Liver (tissue), 9 donors: ENCODE results near the gene PRIMA1. TPM values are rescaled to one million over a fixed set of nuclear protein-coding genes. Genes with fewer than 3 reads are reported as not detected.

Experiments used
- DNase-seq: peaks from one replicate; pipeline ENCODE4 v3.0.0-alpha.2; 2017; ENCODE audit warnings: low spot score
- H3K27ac ChIP-seq, 2 donors: one replicate each; pipeline ENCODE4 v1.7.0; 2013; ENCODE audit warnings: inconsistent platforms in 2 of 2, low read length in 2 of 2, control low read depth in 1 of 2, low read depth in 1 of 2, mild to moderate bottlenecking in 1 of 2
- H3K27me3 ChIP-seq, 4 donors: one replicate each; pipeline versions ENCODE4 v1.6.1 to v1.7.0; 2013; ENCODE audit warnings: low read length in 3 of 4, inconsistent platforms in 1 of 4, mild to moderate bottlenecking in 1 of 4, moderate library complexity in 1 of 4; ENCODE audit not compliant: control insufficient read depth in 4 of 4, insufficient read depth in 4 of 4
- H3K36me3 ChIP-seq, 4 donors: one replicate each; pipeline versions ENCODE4 v1.6.1 to v1.7.0; 2013; ENCODE audit warnings: low read length in 3 of 4, mild to moderate bottlenecking in 3 of 4, low read depth in 1 of 4, moderate library complexity in 1 of 4; ENCODE audit not compliant: control insufficient read depth in 4 of 4, insufficient read depth in 3 of 4
- H3K4me1 ChIP-seq, 4 donors: one replicate each; pipeline versions ENCODE4 v1.6.1 to v1.7.0; 2013; ENCODE audit warnings: low read length in 3 of 4, mild to moderate bottlenecking in 3 of 4, moderate library complexity in 1 of 4; ENCODE audit not compliant: control insufficient read depth in 4 of 4, insufficient read depth in 4 of 4
- H3K4me3 ChIP-seq, 3 donors: one replicate each; pipeline versions ENCODE4 v1.6.1 to v1.7.0; 2013; ENCODE audit warnings: low read length in 3 of 3, control low read depth in 1 of 3, low read depth in 1 of 3, mild to moderate bottlenecking in 1 of 3
- H3K9ac ChIP-seq, 2 donors: one replicate each; pipeline ENCODE4 v1.7.0; 2013; ENCODE audit warnings: low read length in 2 of 2, mild to moderate bottlenecking in 2 of 2, moderate library complexity in 2 of 2, control low read depth in 1 of 2, low read depth in 1 of 2
- H3K9me3 ChIP-seq, 4 donors: one replicate each; pipeline versions ENCODE4 v1.6.1 to v1.7.0; 2013; ENCODE audit warnings: low read length in 3 of 4; ENCODE audit not compliant: control insufficient read depth in 4 of 4
- EGR1 ChIP-seq, 2 donors: IDR thresholded peaks; 2 replicates each; pipeline ENCODE4 v1.6.1; 2016 to 2018; ENCODE audit warnings: antibody characterized with exemption in 2 of 2, low read depth in 2 of 2
- FOXA1 ChIP-seq: IDR thresholded peaks from 2 replicates; pipeline ENCODE4 v1.6.1; 2016; ENCODE audit warnings: antibody characterized with exemption
- FOXA2 ChIP-seq: IDR thresholded peaks from 2 replicates; pipeline ENCODE4 v1.6.1; 2016; ENCODE audit warnings: antibody characterized with exemption
- GABPA ChIP-seq, 2 donors: IDR thresholded peaks in 1 of 2; conservative IDR thresholded peaks in 1 of 2; 2 replicates each; pipeline ENCODE4 v1.6.1; 2016; ENCODE audit warnings: antibody characterized with exemption in 2 of 2, mild to moderate bottlenecking in 1 of 2, moderate library complexity in 1 of 2
- HNF4A ChIP-seq, 2 donors: conservative IDR thresholded peaks; 2 replicates each; pipeline ENCODE4 v1.6.1; 2016; ENCODE audit warnings: antibody characterized with exemption in 2 of 2, mild to moderate bottlenecking in 2 of 2
- HNF4G ChIP-seq: IDR thresholded peaks from 2 replicates; pipeline ENCODE4 v1.6.1; 2016; ENCODE audit warnings: antibody characterized with exemption
- JUND ChIP-seq, 2 donors: IDR thresholded peaks; 2 replicates each; pipeline ENCODE4 v1.6.1; 2016; ENCODE audit warnings: antibody characterized with exemption in 2 of 2
- NR2F2 ChIP-seq: IDR thresholded peaks from 2 replicates; pipeline ENCODE4 v1.6.1; 2016; ENCODE audit warnings: antibody characterized with exemption
- RAD21 ChIP-seq, 2 donors: IDR thresholded peaks; 2 replicates each; pipeline ENCODE4 v1.6.1; 2016; ENCODE audit warnings: antibody characterized with exemption in 2 of 2, mild to moderate bottlenecking in 2 of 2
- RXRA ChIP-seq, 2 donors: IDR thresholded peaks; 2 replicates each; pipeline ENCODE4 v1.6.1; 2017 to 2018; ENCODE audit warnings: antibody characterized with exemption in 2 of 2, mild to moderate bottlenecking in 1 of 2
- SP1 ChIP-seq: IDR thresholded peaks from 2 replicates; pipeline ENCODE4 v1.6.1; 2018; ENCODE audit warnings: antibody characterized with exemption, mild to moderate bottlenecking
- YY1 ChIP-seq: IDR thresholded peaks from 2 replicates; pipeline ENCODE4 v1.6.1; 2016; ENCODE audit warnings: antibody characterized with exemption, mild to moderate bottlenecking
- WGBS: extraction: QIAGEN DNeasy Blood & Tissue Kit; methylation state at CpG from one replicate; pipeline ENCODE4 v1.1.7; 2013; 5-methylcytosine and 5-hydroxymethylcytosine counted together
- polyA plus RNA-seq, 2 donors: library from polyadenylated mRNA; stranded (reverse) in 1 of 2; unstranded in 1 of 2; fragments of 200-250 nt in 1 of 2; fragments of >200 nt in 1 of 2; fragmentation: Nextera tagmentation in 1 of 2; extraction: Ambion mirVana in 1 of 2; gene quantifications; one replicate each; pipeline versions ENCODE4 v1.2.1 to v1.2.3, GENCODE V29; 2013 to 2015
- total RNA-seq, 2 donors: library from RNA; depleted of rRNA; stranded (reverse); fragments of >200 nt; gene quantifications; one replicate each; pipeline ENCODE4 v1.2.3, GENCODE V29; 2014
- TF ChIP-seq, protein P1 (sequence below): fragments of 150-350 bp; IDR thresholded peaks from 2 replicates; pipeline ENCODE4 v1.5.1; 2017; ENCODE audit warnings: improper control_type of control experiment, low read depth, low read length; ENCODE audit not compliant: missing input control
- TF ChIP-seq, protein P2 (sequence below): IDR thresholded peaks from 2 replicates; pipeline ENCODE4 v1.6.1; 2016; ENCODE audit warnings: antibody characterized with exemption
- TF ChIP-seq, protein P3 (sequence below): IDR thresholded peaks from 2 replicates; pipeline ENCODE4 v1.6.1; 2016; ENCODE audit warnings: antibody characterized with exemption
- TF ChIP-seq, protein P4 (sequence below): IDR thresholded peaks from 2 replicates; pipeline ENCODE4 v1.6.1; 2016; ENCODE audit warnings: antibody characterized with exemption, mild to moderate bottlenecking
- TF ChIP-seq, protein P5 (sequence below): IDR thresholded peaks from 2 replicates; pipeline ENCODE4 v1.6.1; 2016; ENCODE audit warnings: antibody characterized with exemption
- donor health status: healthy.
- donor health status: healthy.
- donor health status: healthy.
- donor health status: healthy.
- donor health status: healthy.

Gene PRIMA1
- total and polyA plus RNA-seq, 4 donors, result 0.08 to 0.38 (median 0.13) TPM; not detected in 1

DNA sequence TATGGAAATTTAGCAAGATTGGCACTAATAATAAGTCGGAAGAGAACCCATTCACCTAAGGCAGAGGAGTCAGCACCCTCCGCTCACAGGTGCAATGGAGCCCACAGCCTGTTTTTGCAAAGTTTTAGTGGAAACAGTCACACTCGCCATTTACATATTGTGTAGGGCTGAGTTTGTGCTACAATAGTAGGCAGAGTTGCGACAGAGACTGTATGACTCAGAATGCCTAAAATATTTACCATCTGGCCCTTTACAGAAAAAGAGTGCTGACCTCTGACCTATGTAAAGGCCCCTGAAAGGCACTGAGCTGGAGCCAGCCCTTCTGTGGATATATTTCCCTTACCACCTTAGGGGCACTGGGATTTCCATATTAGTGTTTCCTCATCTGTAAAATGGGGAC, 79.0 kb downstream of the PRIMA1 start (continued):
- TF ChIP-seq, protein P1, sequence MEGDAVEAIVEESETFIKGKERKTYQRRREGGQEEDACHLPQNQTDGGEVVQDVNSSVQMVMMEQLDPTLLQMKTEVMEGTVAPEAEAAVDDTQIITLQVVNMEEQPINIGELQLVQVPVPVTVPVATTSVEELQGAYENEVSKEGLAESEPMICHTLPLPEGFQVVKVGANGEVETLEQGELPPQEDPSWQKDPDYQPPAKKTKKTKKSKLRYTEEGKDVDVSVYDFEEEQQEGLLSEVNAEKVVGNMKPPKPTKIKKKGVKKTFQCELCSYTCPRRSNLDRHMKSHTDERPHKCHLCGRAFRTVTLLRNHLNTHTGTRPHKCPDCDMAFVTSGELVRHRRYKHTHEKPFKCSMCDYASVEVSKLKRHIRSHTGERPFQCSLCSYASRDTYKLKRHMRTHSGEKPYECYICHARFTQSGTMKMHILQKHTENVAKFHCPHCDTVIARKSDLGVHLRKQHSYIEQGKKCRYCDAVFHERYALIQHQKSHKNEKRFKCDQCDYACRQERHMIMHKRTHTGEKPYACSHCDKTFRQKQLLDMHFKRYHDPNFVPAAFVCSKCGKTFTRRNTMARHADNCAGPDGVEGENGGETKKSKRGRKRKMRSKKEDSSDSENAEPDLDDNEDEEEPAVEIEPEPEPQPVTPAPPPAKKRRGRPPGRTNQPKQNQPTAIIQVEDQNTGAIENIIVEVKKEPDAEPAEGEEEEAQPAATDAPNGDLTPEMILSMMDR, result no peak
- TF ChIP-seq FOXA2, result no peak

DNA sequence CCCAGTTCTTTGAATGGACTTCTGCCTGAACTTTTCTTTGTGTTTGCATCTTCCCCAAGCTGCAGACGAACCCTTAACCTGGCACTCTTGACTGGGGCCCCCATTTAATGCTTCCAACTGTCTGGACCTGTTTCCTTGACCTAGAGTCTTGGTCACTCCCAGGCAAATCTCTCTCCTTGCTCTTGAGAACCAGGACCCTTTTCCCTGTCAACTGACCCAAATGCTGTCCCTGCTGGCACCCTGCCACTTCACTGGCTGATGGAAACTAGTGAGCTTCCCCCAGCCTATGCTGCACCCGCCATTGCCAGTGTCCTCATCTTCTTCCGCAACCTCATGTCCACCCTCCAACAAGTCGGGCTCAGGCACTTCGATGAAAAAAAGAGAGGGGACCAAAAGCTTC, 79.5 kb downstream of the PRIMA1 start:
- H3K9me3 ChIP-seq, result no peaks in the 10 kb centered on the region
- H3K27me3 ChIP-seq, result no peaks in the 10 kb centered on the region
- WGBS, result 77% methylated on average over 5 of the region's 5 CpGs
- no peaks in the 10 kb centered on the region for H3K4me1 ChIP-seq
- no peaks in the 10 kb centered on the region for H3K36me3 ChIP-seq
- H3K27ac ChIP-seq, result no peak overlapping the region
- H3K9ac ChIP-seq, result no peak overlapping the region
- no peak for DNase-seq
- no peak overlapping the region for H3K4me3 ChIP-seq
- TF ChIP-seq, protein P2, sequence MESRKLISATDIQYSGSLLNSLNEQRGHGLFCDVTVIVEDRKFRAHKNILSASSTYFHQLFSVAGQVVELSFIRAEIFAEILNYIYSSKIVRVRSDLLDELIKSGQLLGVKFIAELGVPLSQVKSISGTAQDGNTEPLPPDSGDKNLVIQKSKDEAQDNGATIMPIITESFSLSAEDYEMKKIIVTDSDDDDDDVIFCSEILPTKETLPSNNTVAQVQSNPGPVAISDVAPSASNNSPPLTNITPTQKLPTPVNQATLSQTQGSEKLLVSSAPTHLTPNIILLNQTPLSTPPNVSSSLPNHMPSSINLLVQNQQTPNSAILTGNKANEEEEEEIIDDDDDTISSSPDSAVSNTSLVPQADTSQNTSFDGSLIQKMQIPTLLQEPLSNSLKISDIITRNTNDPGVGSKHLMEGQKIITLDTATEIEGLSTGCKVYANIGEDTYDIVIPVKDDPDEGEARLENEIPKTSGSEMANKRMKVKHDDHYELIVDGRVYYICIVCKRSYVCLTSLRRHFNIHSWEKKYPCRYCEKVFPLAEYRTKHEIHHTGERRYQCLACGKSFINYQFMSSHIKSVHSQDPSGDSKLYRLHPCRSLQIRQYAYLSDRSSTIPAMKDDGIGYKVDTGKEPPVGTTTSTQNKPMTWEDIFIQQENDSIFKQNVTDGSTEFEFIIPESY, result no peak
- TF ChIP-seq GABPA (IDR thresholded peaks at IDR 0.05 in 1 of 2, conservative IDR thresholded peaks at IDR 0.05 in 1 of 2), result no peak
- no peak for TF ChIP-seq JUND (IDR thresholded peaks at IDR 0.05)
- TF ChIP-seq, protein P3, sequence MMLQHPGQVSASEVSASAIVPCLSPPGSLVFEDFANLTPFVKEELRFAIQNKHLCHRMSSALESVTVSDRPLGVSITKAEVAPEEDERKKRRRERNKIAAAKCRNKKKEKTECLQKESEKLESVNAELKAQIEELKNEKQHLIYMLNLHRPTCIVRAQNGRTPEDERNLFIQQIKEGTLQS, result no peak
- TF ChIP-seq, protein P4, sequence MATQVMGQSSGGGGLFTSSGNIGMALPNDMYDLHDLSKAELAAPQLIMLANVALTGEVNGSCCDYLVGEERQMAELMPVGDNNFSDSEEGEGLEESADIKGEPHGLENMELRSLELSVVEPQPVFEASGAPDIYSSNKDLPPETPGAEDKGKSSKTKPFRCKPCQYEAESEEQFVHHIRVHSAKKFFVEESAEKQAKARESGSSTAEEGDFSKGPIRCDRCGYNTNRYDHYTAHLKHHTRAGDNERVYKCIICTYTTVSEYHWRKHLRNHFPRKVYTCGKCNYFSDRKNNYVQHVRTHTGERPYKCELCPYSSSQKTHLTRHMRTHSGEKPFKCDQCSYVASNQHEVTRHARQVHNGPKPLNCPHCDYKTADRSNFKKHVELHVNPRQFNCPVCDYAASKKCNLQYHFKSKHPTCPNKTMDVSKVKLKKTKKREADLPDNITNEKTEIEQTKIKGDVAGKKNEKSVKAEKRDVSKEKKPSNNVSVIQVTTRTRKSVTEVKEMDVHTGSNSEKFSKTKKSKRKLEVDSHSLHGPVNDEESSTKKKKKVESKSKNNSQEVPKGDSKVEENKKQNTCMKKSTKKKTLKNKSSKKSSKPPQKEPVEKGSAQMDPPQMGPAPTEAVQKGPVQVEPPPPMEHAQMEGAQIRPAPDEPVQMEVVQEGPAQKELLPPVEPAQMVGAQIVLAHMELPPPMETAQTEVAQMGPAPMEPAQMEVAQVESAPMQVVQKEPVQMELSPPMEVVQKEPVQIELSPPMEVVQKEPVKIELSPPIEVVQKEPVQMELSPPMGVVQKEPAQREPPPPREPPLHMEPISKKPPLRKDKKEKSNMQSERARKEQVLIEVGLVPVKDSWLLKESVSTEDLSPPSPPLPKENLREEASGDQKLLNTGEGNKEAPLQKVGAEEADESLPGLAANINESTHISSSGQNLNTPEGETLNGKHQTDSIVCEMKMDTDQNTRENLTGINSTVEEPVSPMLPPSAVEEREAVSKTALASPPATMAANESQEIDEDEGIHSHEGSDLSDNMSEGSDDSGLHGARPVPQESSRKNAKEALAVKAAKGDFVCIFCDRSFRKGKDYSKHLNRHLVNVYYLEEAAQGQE, result no peak
- TF ChIP-seq, protein P5, sequence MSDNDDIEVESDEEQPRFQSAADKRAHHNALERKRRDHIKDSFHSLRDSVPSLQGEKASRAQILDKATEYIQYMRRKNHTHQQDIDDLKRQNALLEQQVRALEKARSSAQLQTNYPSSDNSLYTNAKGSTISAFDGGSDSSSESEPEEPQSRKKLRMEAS, result no peak
- no peak for TF ChIP-seq RAD21 (IDR thresholded peaks at IDR 0.05)
- no peak for TF ChIP-seq FOXA1
- no peak for TF ChIP-seq FOXA2
- TF ChIP-seq HNF4G, result no peak
- TF ChIP-seq YY1, result no peak

DNA sequence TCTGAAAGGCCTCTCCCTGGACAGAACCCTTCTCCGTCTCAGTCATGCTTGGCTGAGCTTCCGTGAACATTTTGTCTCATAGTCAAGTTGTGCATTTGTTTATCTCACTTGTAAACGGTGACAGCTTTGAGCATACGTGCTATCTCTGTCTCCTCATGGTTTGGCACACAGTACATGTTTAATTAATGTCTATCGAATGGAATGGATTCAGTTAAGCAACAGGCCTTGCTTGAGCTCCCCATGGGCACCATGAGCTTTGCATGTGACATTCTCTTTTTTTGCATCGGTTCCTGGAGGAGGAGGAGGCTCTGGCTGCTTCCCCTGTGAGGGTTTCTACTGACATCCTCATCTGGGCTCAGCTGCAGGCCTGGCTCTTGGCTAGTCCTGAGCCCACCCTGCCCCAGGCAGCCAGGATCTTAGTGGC, 80.0 kb downstream of the PRIMA1 start:
- Histone ChIP-seq H3K4me3 (no peak overlapping the region), H3K27ac (no peak overlapping the region), H3K36me3 (no peaks in the 10 kb centered on the region), H3K27me3 (no peaks in the 10 kb centered on the region), H3K9ac (no peak overlapping the region), H3K4me1 (no peaks in the 10 kb centered on the region), H3K9me3 (no peaks in the 10 kb centered on the region)
- 72% methylated on average over 6 of the region's 6 CpGs for WGBS
- no peak for DNase-seq
- TF ChIP-seq, protein P3, result no peak
- no peak for TF ChIP-seq FOXA1
- no peak for TF ChIP-seq SP1
- no peak for TF ChIP-seq RXRA (IDR thresholded peaks at IDR 0.05)
- TF ChIP-seq, protein P2, result no peak
- no peak for TF ChIP-seq NR2F2
- TF ChIP-seq, protein P1, result no peak
- TF ChIP-seq HNF4A (conservative IDR thresholded peaks at IDR 0.05), result no peak
- no peak for TF ChIP-seq RAD21 (IDR thresholded peaks at IDR 0.05)
- TF ChIP-seq EGR1 (IDR thresholded peaks at IDR 0.05; ENCODE audit: low read depth in 2 of 2), result no peak
